Activated CD8-positive, alpha-beta memory T cell treated with anti-CD3 and anti-CD28 coated beads for 36 hours (primary cell): ENCODE data around the gene JARID2. TPM values are rescaled to one million over a fixed set of nuclear protein-coding genes. Genes with fewer than 3 reads are reported as not detected.

Experiments
- CTCF ChIA-PET: fragments of 350-600 bp; sonication (Branson Sonifier 250); formaldehyde crosslinking; loops from one replicate; lab custom pipeline; 2021; ENCODE audit warnings: antibody characterized with exemption; lab: Charles Lee
- POLR2A ChIA-PET: fragments of 350-600 bp; sonication (Branson Sonifier 250); formaldehyde crosslinking; loops from one replicate; lab custom pipeline; 2021; ENCODE audit warnings: antibody characterized with exemption; lab: Charles Lee
- total RNA-seq, 2 experiments: library from RNA; stranded (reverse); gene quantifications; one replicate each; pipeline ENCODE4 v1.2.3, GENCODE V29; 2021

The JARID2 gene
- total RNA-seq, 2 experiments from 2014 or later, result 25.9 to 26.6 TPM

- ChIA-PET POLR2A (no interaction called here), CTCF (no interaction called here)
Observed at GRCh38 chr6:15515660-15516375, 269.9 kb downstream of the JARID2 start.

- CTCF ChIA-PET, result no interaction called here
- POLR2A ChIA-PET, result no interaction called here
Observed at GRCh38 chr6:15516378-15516777, 270.5 kb downstream of the JARID2 start.

GRCh38 chr6:15516923-15517560 lies 271.2 kb downstream of the JARID2 start:
- ChIA-PET CTCF (no interaction called here), POLR2A (no interaction called here)

GRCh38 chr6:15517600-15517999 lies 271.7 kb downstream of the JARID2 start:
- ChIA-PET POLR2A (no interaction called here), CTCF (no interaction called here)

- ChIA-PET CTCF (no interaction called here), POLR2A (no interaction called here)
Observed at GRCh38 chr6:15518057-15518456, 272.2 kb downstream of the JARID2 start.

GRCh38 chr6:15518878-15519277 lies 273.0 kb downstream of the JARID2 start:
- POLR2A ChIA-PET, result no interaction called here
- CTCF ChIA-PET, result no interaction called here

GRCh38 chr6:15519681-15520080 lies 273.8 kb downstream of the JARID2 start:
- POLR2A ChIA-PET, result no interaction called here
- CTCF ChIA-PET, result interaction anchor here (0.6 to 0.7 kb wide), 2 partner anchors 14 to 336 kb away, joined by 3 read pairs; no protein-coding TSS in a partner anchor

- ChIA-PET CTCF (interaction anchor here (0.7 kb wide), 1 partner anchor 15 kb away, joined by 3 read pairs; no protein-coding TSS in a partner anchor), POLR2A (no interaction called here)
Observed at GRCh38 chr6:15520626-15521203, 274.8 kb downstream of the JARID2 start.

- ChIA-PET CTCF (no interaction called here), POLR2A (no interaction called here)
Observed at GRCh38 chr6:15521582-15521981, 275.7 kb downstream of the JARID2 start.

- ChIA-PET POLR2A (interaction anchor here (0.6 kb wide), 1 partner anchor 312 kb away, joined by 5 read pairs; no protein-coding TSS in a partner anchor), CTCF (interaction anchor here (0.7 kb wide), 1 partner anchor 164 kb away, joined by 3 read pairs; no protein-coding TSS in a partner anchor)
Observed at GRCh38 chr6:15522026-15522425, 276.2 kb downstream of the JARID2 start.

GRCh38 chr6:15522427-15522826 lies 276.6 kb downstream of the JARID2 start:
- CTCF ChIA-PET, result interaction anchor here (0.7 kb wide), 1 partner anchor 164 kb away, joined by 3 read pairs; no protein-coding TSS in a partner anchor
- POLR2A ChIA-PET, result interaction anchor here (0.6 kb wide), 1 partner anchor 312 kb away, joined by 5 read pairs; no protein-coding TSS in a partner anchor

GRCh38 chr6:15522856-15523529 lies 277.1 kb downstream of the JARID2 start:
- ChIA-PET POLR2A (no interaction called here), CTCF (no interaction called here)

GRCh38 chr6:15523679-15524630 lies 278.1 kb downstream of the JARID2 start:
- CTCF ChIA-PET, result no interaction called here

GRCh38 chr6:15524861-15525401 lies 279.1 kb downstream of the JARID2 start:
- ChIA-PET CTCF (no interaction called here), POLR2A (no interaction called here)

More at GRCh38 chr6:15523679-15524630, 278.1 kb downstream of the JARID2 start:
- POLR2A ChIA-PET, result no interaction called here

- ChIA-PET CTCF (no interaction called here), POLR2A (no interaction called here)
Observed at GRCh38 chr6:15526212-15526701, 280.4 kb downstream of the JARID2 start.

- CTCF ChIA-PET, result no interaction called here
- POLR2A ChIA-PET, result no interaction called here
Observed at GRCh38 chr6:15527838-15528617, 282.2 kb downstream of the JARID2 start.

- ChIA-PET POLR2A (no interaction called here), CTCF (no interaction called here)
Observed at GRCh38 chr6:15528870-15529269, 283.0 kb downstream of the JARID2 start.
